MCF 10A (cell line): ENCODE measurements around the gene GIT2. TPM values are rescaled to one million over a fixed set of nuclear protein-coding genes. Genes with fewer than 3 reads are reported as not detected.

Source experiments
- BruUV-seq: library from RNA; stranded (reverse); fragments of 400-500 nt; replicated peaks from 2 replicates; lab custom pipeline; 2021; lab: Mats Ljungman, UMichigan
- CTCF ChIA-PET: fragments of 300-600 bp; sonication (Branson Sonifier 250); formaldehyde crosslinking; extraction: SDS; loops from one replicate; lab custom pipeline; 2021; ENCODE audit warnings: antibody characterized with exemption, inconsistent platforms; lab: Yijun Ruan, JAX
- POLR2A ChIA-PET: fragments of 300-600, 350-650 bp; sonication (Branson Sonifier 250); formaldehyde crosslinking; extraction: SDS; loops from one replicate; lab custom pipeline; 2020; ENCODE audit warnings: antibody characterized with exemption, inconsistent platforms; lab: Yijun Ruan, JAX
- DNase-seq: peaks from one replicate; pipeline ENCODE4 v3.0.0-alpha.2; 2018; ENCODE audit not compliant: unreplicated experiment
- H3K27ac Mint-ChIP-seq: one replicate; pipeline ENCODE4 v1.8.0; 2022; ENCODE audit warnings: mild to moderate bottlenecking, low read depth, mixed read lengths; ENCODE audit not compliant: unreplicated experiment
- H3K27me3 Mint-ChIP-seq: one replicate; pipeline ENCODE4 v1.8.0; 2022; ENCODE audit warnings: mixed read lengths; ENCODE audit not compliant: insufficient read depth, unreplicated experiment
- H3K36me3 Mint-ChIP-seq: one replicate; pipeline ENCODE4 v1.8.0; 2022; ENCODE audit warnings: mild to moderate bottlenecking, moderate library complexity, mixed read lengths; ENCODE audit not compliant: insufficient read depth, unreplicated experiment
- H3K4me1 Mint-ChIP-seq: one replicate; pipeline ENCODE4 v1.8.0; 2022; ENCODE audit warnings: mixed read lengths; ENCODE audit not compliant: insufficient read depth, unreplicated experiment
- H3K4me3 Mint-ChIP-seq: one replicate; pipeline ENCODE4 v1.8.0; 2022; ENCODE audit warnings: mild to moderate bottlenecking, moderate library complexity, mixed read lengths; ENCODE audit not compliant: unreplicated experiment
- H3K9me3 Mint-ChIP-seq: one replicate; pipeline ENCODE4 v1.8.0; 2022; ENCODE audit warnings: mixed read lengths; ENCODE audit not compliant: unreplicated experiment
- CTCF ChIP-seq: fragments of 200-600 bp; IDR thresholded peaks from one replicate; pipeline ENCODE4 v1.8.0; 2022; ENCODE audit warnings: antibody characterized with exemption, mild to moderate bottlenecking; ENCODE audit not compliant: unreplicated experiment
- intact Hi-C: fragments of 100-400 bp; cut with micrococcal nuclease; formaldehyde crosslinking; loops from 2 replicates; pipeline ENCODE4 v1.14.1; 2022
- total RNA-seq: library from RNA; stranded (reverse); gene quantifications from 2 replicates; pipeline ENCODE4 v1.2.3, GENCODE V29; 2022

The GIT2 gene
- total RNA-seq, 1 experiment from 2014 or later, result 30.0 TPM

- CTCF ChIA-PET, result interaction anchor here (0.6 to 2.9 kb wide), 6 partner anchors 12 to 171 kb away, joined by 3 to 8 read pairs (median 4); no protein-coding TSS in a partner anchor
- intact Hi-C loops, result no loop called here
Observed at GRCh38 chr12:109940339-109940923, 55.7 kb downstream of the GIT2 start.

GRCh38 chr12:109939504-109939903 lies 56.7 kb downstream of the GIT2 start:
- no peaks in the 10 kb centered on the region for H3K9me3 Mint-ChIP-seq
- ChIA-PET POLR2A (no interaction called here), CTCF (interaction anchor here (2.9 kb wide), 1 partner anchor 13 kb away, joined by 8 read pairs; no protein-coding TSS in a partner anchor)
- no peak for TF ChIP-seq CTCF
- H3K36me3 Mint-ChIP-seq, result peaks cover 53% of the 10 kb centered on the region
- BruUV-seq, result no TSS peak
- no peaks in the 10 kb centered on the region for H3K4me1 Mint-ChIP-seq
- H3K4me3 Mint-ChIP-seq, result no peak overlapping the region
- no peaks in the 10 kb centered on the region for H3K27me3 Mint-ChIP-seq
- intact Hi-C loops, result no loop called here
- H3K27ac Mint-ChIP-seq, result no peak overlapping the region
- DNase-seq, result no peak

More at GRCh38 chr12:109940339-109940923, 55.7 kb downstream of the GIT2 start:
- H3K36me3 Mint-ChIP-seq, result peaks cover 51% of the 10 kb centered on the region
- H3K27me3 Mint-ChIP-seq, result no peaks in the 10 kb centered on the region
- POLR2A ChIA-PET, result interaction anchor here (0.6 kb wide), 1 partner anchor 8 kb away, joined by 3 read pairs; no protein-coding TSS in a partner anchor
- H3K4me3 Mint-ChIP-seq, result no peak overlapping the region
- TF ChIP-seq CTCF, result no peak
- DNase-seq, result no peak
- no peak overlapping the region for H3K27ac Mint-ChIP-seq
- BruUV-seq, result no TSS peak
- no peaks in the 10 kb centered on the region for H3K9me3 Mint-ChIP-seq
- no peaks in the 10 kb centered on the region for H3K4me1 Mint-ChIP-seq

- Mint-ChIP-seq H3K36me3 (peaks cover 55% of the 10 kb centered on the region), H3K27me3 (no peaks in the 10 kb centered on the region), H3K9me3 (no peaks in the 10 kb centered on the region), H3K27ac (no peak overlapping the region), H3K4me1 (no peaks in the 10 kb centered on the region), H3K4me3 (no peak overlapping the region)
- CTCF ChIA-PET, result interaction anchor here (2.9 kb wide), 1 partner anchor 12 kb away, joined by 8 read pairs; no protein-coding TSS in a partner anchor
- intact Hi-C loops, result no loop called here
- no TSS peak for BruUV-seq
- POLR2A ChIA-PET, result no interaction called here
- no peak for TF ChIP-seq CTCF
- no peak for DNase-seq
Observed at GRCh38 chr12:109938947-109939346, 57.2 kb downstream of the GIT2 start.

- Mint-ChIP-seq H3K27ac (no peak overlapping the region), H3K9me3 (no peaks in the 10 kb centered on the region), H3K36me3 (peaks cover 66% of the 10 kb centered on the region), H3K4me1 (no peaks in the 10 kb centered on the region), H3K4me3 (no peak overlapping the region), H3K27me3 (no peaks in the 10 kb centered on the region)
- DNase-seq, result no peak
- BruUV-seq, result no TSS peak
- intact Hi-C loops, result no loop called here
- ChIA-PET CTCF (interaction anchor here (0.6 to 1.5 kb wide), 3 partner anchors 9 to 1055 kb away, joined by 3 to 5 read pairs (median 3); no protein-coding TSS in a partner anchor), POLR2A (no interaction called here)
- no peak for TF ChIP-seq CTCF
Observed at GRCh38 chr12:109937371-109937770, 58.8 kb downstream of the GIT2 start.
